Stimulated activated memory B cell treated with anti-CD40 and anti-IgM and Interleukin-4, amounts not matched to agents 10 μg/mL and 1 μg/mL and 100 μg/mL, for 72 hours (primary cell): ENCODE data around the gene PDPK1.

ENCODE experiments used
- ATAC-seq: fragments of 150-1000 bp; cut with Tn5 transposase; 2 replicates; pipeline ENCODE4 v1.10.0; 2021
- H3K27ac Mint-ChIP-seq: one replicate; pipeline ENCODE4 v1.8.0; 2022; ENCODE audit warnings: mild to moderate bottlenecking, mixed read lengths
- H3K27me3 Mint-ChIP-seq: one replicate; pipeline ENCODE4 v1.8.0; 2022; ENCODE audit warnings: mixed read lengths
- H3K36me3 Mint-ChIP-seq: one replicate; pipeline ENCODE4 v1.8.0; 2022; ENCODE audit warnings: mixed read lengths
- H3K4me1 Mint-ChIP-seq: one replicate; pipeline ENCODE4 v1.8.0; 2022; ENCODE audit warnings: mixed read lengths
- H3K4me3 Mint-ChIP-seq: one replicate; pipeline ENCODE4 v1.8.0; 2022; ENCODE audit warnings: mild to moderate bottlenecking, moderate library complexity, mixed read lengths
- H3K9me3 Mint-ChIP-seq: one replicate; pipeline ENCODE4 v1.8.0; 2022; ENCODE audit warnings: mixed read lengths

The PDPK1 gene

GRCh38 chr16:2500430-2500917, 37.3 kb upstream of the PDPK1 start:
- no peak for ATAC-seq
- H3K27ac Mint-ChIP-seq, result no peak overlapping the region
- peaks cover 10% of the 10 kb centered on the region for H3K36me3 Mint-ChIP-seq
- no peaks in the 10 kb centered on the region for H3K9me3 Mint-ChIP-seq
- no peaks in the 10 kb centered on the region for H3K27me3 Mint-ChIP-seq
- peaks cover 5% of the 10 kb centered on the region for H3K4me1 Mint-ChIP-seq
- H3K4me3 Mint-ChIP-seq, result no peak overlapping the region

- Mint-ChIP-seq H3K4me1 (peaks cover 5% of the 10 kb centered on the region), H3K27me3 (no peaks in the 10 kb centered on the region), H3K36me3 (peaks cover 10% of the 10 kb centered on the region), H3K27ac (no peak overlapping the region), H3K4me3 (no peak overlapping the region), H3K9me3 (no peaks in the 10 kb centered on the region)
- peak; percentile 85 for ATAC-seq
Measured at GRCh38 chr16:2500918-2501750, 36.7 kb upstream of the PDPK1 start.

GRCh38 chr16:2501946-2502895, 35.6 kb upstream of the PDPK1 start:
- Mint-ChIP-seq H3K27ac (no peak overlapping the region), H3K9me3 (no peaks in the 10 kb centered on the region), H3K4me1 (peaks cover 14% of the 10 kb centered on the region), H3K4me3 (no peak overlapping the region), H3K36me3 (peaks cover 10% of the 10 kb centered on the region), H3K27me3 (no peaks in the 10 kb centered on the region)
- ATAC-seq, result no peak

GRCh38 chr16:2505695-2506094, 32.1 kb upstream of the PDPK1 start:
- no peak for ATAC-seq
- no peaks in the 10 kb centered on the region for H3K9me3 Mint-ChIP-seq
- no peaks in the 10 kb centered on the region for H3K27me3 Mint-ChIP-seq
- no peaks in the 10 kb centered on the region for H3K36me3 Mint-ChIP-seq
- H3K4me3 Mint-ChIP-seq, result no peak overlapping the region
- peak overlapping the region; percentile 45 for H3K27ac Mint-ChIP-seq
- H3K4me1 Mint-ChIP-seq, result peaks cover 44% of the 10 kb centered on the region

- ATAC-seq, result peak; percentile 96
- H3K36me3 Mint-ChIP-seq, result no peaks in the 10 kb centered on the region
- H3K9me3 Mint-ChIP-seq, result no peaks in the 10 kb centered on the region
- H3K27me3 Mint-ChIP-seq, result no peaks in the 10 kb centered on the region
- H3K4me1 Mint-ChIP-seq, result peaks cover 52% of the 10 kb centered on the region
- peak overlapping the region; percentile 45 for H3K4me3 Mint-ChIP-seq
- H3K27ac Mint-ChIP-seq, result peak overlapping the region; percentile 88
Measured at GRCh38 chr16:2507052-2507659, 30.7 kb upstream of the PDPK1 start.

- Mint-ChIP-seq H3K36me3 (no peaks in the 10 kb centered on the region), H3K4me3 (no peak overlapping the region), H3K27ac (peak overlapping the region; percentile 88), H3K4me1 (peaks cover 56% of the 10 kb centered on the region), H3K9me3 (no peaks in the 10 kb centered on the region), H3K27me3 (no peaks in the 10 kb centered on the region)
- peak; percentile 37 for ATAC-seq
Measured at GRCh38 chr16:2507665-2508064, 30.2 kb upstream of the PDPK1 start.

- no peak for ATAC-seq
- peaks cover 63% of the 10 kb centered on the region for H3K4me1 Mint-ChIP-seq
- no peaks in the 10 kb centered on the region for H3K36me3 Mint-ChIP-seq
- peak overlapping the region; percentile 88 for H3K27ac Mint-ChIP-seq
- no peaks in the 10 kb centered on the region for H3K27me3 Mint-ChIP-seq
- H3K4me3 Mint-ChIP-seq, result no peak overlapping the region
- H3K9me3 Mint-ChIP-seq, result no peaks in the 10 kb centered on the region
Measured at GRCh38 chr16:2508722-2509400, 29.0 kb upstream of the PDPK1 start.

GRCh38 chr16:2511128-2511800, 26.6 kb upstream of the PDPK1 start:
- no peaks in the 10 kb centered on the region for H3K9me3 Mint-ChIP-seq
- H3K27ac Mint-ChIP-seq, result peak overlapping the region; percentile 87
- H3K4me3 Mint-ChIP-seq, result no peak overlapping the region
- no peaks in the 10 kb centered on the region for H3K27me3 Mint-ChIP-seq
- H3K36me3 Mint-ChIP-seq, result peaks cover 7% of the 10 kb centered on the region
- ATAC-seq, result no peak
- H3K4me1 Mint-ChIP-seq, result peaks cover 82% of the 10 kb centered on the region

GRCh38 chr16:2511996-2512734, 25.7 kb upstream of the PDPK1 start:
- no peaks in the 10 kb centered on the region for H3K9me3 Mint-ChIP-seq
- no peaks in the 10 kb centered on the region for H3K27me3 Mint-ChIP-seq
- ATAC-seq, result no peak
- peaks cover 84% of the 10 kb centered on the region for H3K4me1 Mint-ChIP-seq
- peak overlapping the region; percentile 91 for H3K4me3 Mint-ChIP-seq
- peak overlapping the region; percentile 87 for H3K27ac Mint-ChIP-seq
- H3K36me3 Mint-ChIP-seq, result peaks cover 15% of the 10 kb centered on the region

- peaks cover 84% of the 10 kb centered on the region for H3K4me1 Mint-ChIP-seq
- H3K4me3 Mint-ChIP-seq, result peak overlapping the region; percentile 91
- ATAC-seq, result no peak
Measured at GRCh38 chr16:2512735-2513404, 25.0 kb upstream of the PDPK1 start.

GRCh38 chr16:2513405-2514332, 24.2 kb upstream of the PDPK1 start, which contains the start of gene ATP6V0C:
TSS of gene ATP6V0C (plus strand) at chr16:2513952. CDS start at chr16:2514104, 152 bp downstream.
- H3K27me3 Mint-ChIP-seq, result no peaks in the 10 kb centered on the region
- peak; percentile 92 for ATAC-seq
- H3K9me3 Mint-ChIP-seq, result no peaks in the 10 kb centered on the region
- H3K27ac Mint-ChIP-seq, result peak within 1 kb of the TSS; percentile 87
- H3K4me3 Mint-ChIP-seq, result peak within 1 kb of the TSS; percentile 93
- peaks cover 15% of the 10 kb centered on the region for H3K36me3 Mint-ChIP-seq
- H3K4me1 Mint-ChIP-seq, result peaks cover 84% of the 10 kb centered on the region

More at GRCh38 chr16:2512735-2513404, 25.0 kb upstream of the PDPK1 start:
- Mint-ChIP-seq H3K9me3 (no peaks in the 10 kb centered on the region), H3K27ac (peak overlapping the region; percentile 87), H3K36me3 (peaks cover 15% of the 10 kb centered on the region), H3K27me3 (no peaks in the 10 kb centered on the region)
